HEK293 (cell line): Measurements from ENCODE around the gene ANKRD44.

Experiments
- CTCF ChIA-PET: fragments of 350-600 bp; formaldehyde crosslinking; extraction: SDS; loops from one replicate; lab custom pipeline; 2021; ENCODE audit warnings: antibody characterized with exemption; lab: Yijun Ruan, JAX
- POLR2A ChIA-PET: fragments of 300-600 bp; formaldehyde crosslinking; extraction: SDS; loops from one replicate; lab custom pipeline; 2020; ENCODE audit warnings: antibody characterized with exemption, inconsistent platforms; lab: Yijun Ruan, JAX
- H3K27ac ChIP-seq: fragments of 200-500 bp; sonication (Bioruptor generic); 2 replicates; pipeline ENCODE4 v1.5.1; 2014; ENCODE audit warnings: low read depth, low read length, control low read depth, inconsistent platforms; ENCODE audit errors: extremely low read depth
- H3K36me3 ChIP-seq, 2 experiments: fragments of 200-500 bp in 1 of 2; sonication (Bioruptor generic) in 1 of 2; 1 replicate in 1 of 2; 2 replicates in 1 of 2; pipeline ENCODE4 v1.5.1; 2014 to 2017; ENCODE audit warnings: inconsistent platforms in 2 of 2, low read length in 2 of 2; ENCODE audit not compliant: control insufficient read depth in 2 of 2, insufficient read depth in 1 of 2
- H3K4me1 ChIP-seq: fragments of 200-500 bp; sonication (Bioruptor generic); 2 replicates; pipeline ENCODE4 v1.5.1; 2014; ENCODE audit warnings: mild to moderate bottlenecking, low read length, inconsistent platforms; ENCODE audit not compliant: control insufficient read depth, insufficient read depth
- H3K4me3 ChIP-seq: 2 replicates; pipeline ENCODE4 v1.5.1; 2011; ENCODE audit warnings: low read depth, mild to moderate bottlenecking, control low read depth, low read length, moderate library complexity
- H3K9me3 ChIP-seq: fragments of 200-500 bp; sonication (Bioruptor generic); 2 replicates; pipeline ENCODE4 v1.5.1; 2014; ENCODE audit warnings: low read depth, low read length, inconsistent platforms; ENCODE audit not compliant: control insufficient read depth, insufficient read depth
- GLIS2 ChIP-seq: fragments of 450-650 bp; formaldehyde crosslinking; IDR thresholded peaks from 2 replicates; pipeline ENCODE4 v1.5.1; 2016; ENCODE audit warnings: missing biosample characterization, missing genetic modification characterization
- KLF1 ChIP-seq: fragments of 450-650 bp; formaldehyde crosslinking; IDR thresholded peaks from 2 replicates; pipeline ENCODE4 v1.5.1; 2016; ENCODE audit warnings: missing biosample characterization, missing genetic modification characterization
- KLF8 ChIP-seq: fragments of 450-650 bp; formaldehyde crosslinking; IDR thresholded peaks from 2 replicates; pipeline ENCODE4 v1.5.1; 2016; ENCODE audit warnings: missing biosample characterization, missing genetic modification characterization
- MYNN ChIP-seq: fragments of 450-650 bp; formaldehyde crosslinking; IDR thresholded peaks from 2 replicates; pipeline ENCODE4 v1.5.1; 2016; ENCODE audit warnings: missing biosample characterization, missing genetic modification characterization, borderline replicate concordance
- RBAK ChIP-seq: fragments of 450-650 bp; formaldehyde crosslinking; IDR thresholded peaks from 2 replicates; pipeline ENCODE4 v1.5.1; 2016; ENCODE audit warnings: missing biosample characterization, missing genetic modification characterization
- ZBTB48 ChIP-seq: fragments of 450-650 bp; formaldehyde crosslinking; IDR thresholded peaks from 2 replicates; pipeline ENCODE4 v1.5.1; 2016; ENCODE audit warnings: missing biosample characterization, missing genetic modification characterization
- ZFHX2 ChIP-seq: fragments of 450-650 bp; formaldehyde crosslinking; conservative IDR thresholded peaks from 2 replicates; pipeline ENCODE4 v1.5.1; 2016; ENCODE audit warnings: missing biosample characterization, missing genetic modification characterization
- ZFP41 ChIP-seq: fragments of 450-650 bp; formaldehyde crosslinking; IDR thresholded peaks from 2 replicates; pipeline ENCODE4 v1.5.1; 2016; ENCODE audit warnings: missing biosample characterization, missing genetic modification characterization, borderline replicate concordance
- ZNF121 ChIP-seq: fragments of 450-650 bp; formaldehyde crosslinking; IDR thresholded peaks from 2 replicates; pipeline ENCODE4 v1.5.1; 2016; ENCODE audit warnings: missing biosample characterization, missing genetic modification characterization
- ZNF16 ChIP-seq: fragments of 450-650 bp; formaldehyde crosslinking; IDR thresholded peaks from 2 replicates; pipeline ENCODE4 v1.5.1; 2016; ENCODE audit warnings: low read depth, missing biosample characterization, missing genetic modification characterization
- ZNF2 ChIP-seq: fragments of 450-650 bp; formaldehyde crosslinking; IDR thresholded peaks from 2 replicates; pipeline ENCODE4 v1.5.1; 2016; ENCODE audit warnings: missing biosample characterization, missing genetic modification characterization
- ZNF202 ChIP-seq: fragments of 450-650 bp; formaldehyde crosslinking; IDR thresholded peaks from 2 replicates; pipeline ENCODE4 v1.5.1; 2016; ENCODE audit warnings: missing biosample characterization, missing genetic modification characterization, borderline replicate concordance
- ZNF23 ChIP-seq: fragments of 450-650 bp; formaldehyde crosslinking; IDR thresholded peaks from 2 replicates; pipeline ENCODE4 v1.5.1; 2016; ENCODE audit warnings: missing biosample characterization, missing genetic modification characterization, borderline replicate concordance
- ZNF292 ChIP-seq: fragments of 450-650 bp; formaldehyde crosslinking; IDR thresholded peaks from 2 replicates; pipeline ENCODE4 v1.5.1; 2016; ENCODE audit warnings: low read depth, missing biosample characterization, missing genetic modification characterization, borderline replicate concordance
- ZNF311 ChIP-seq: fragments of 450-650 bp; formaldehyde crosslinking; IDR thresholded peaks from 2 replicates; pipeline ENCODE4 v1.5.1; 2017; ENCODE audit warnings: missing biosample characterization, missing genetic modification characterization, borderline replicate concordance
- ZNF530 ChIP-seq: fragments of 450-650 bp; formaldehyde crosslinking; IDR thresholded peaks from 2 replicates; pipeline ENCODE4 v1.5.1; 2016; ENCODE audit warnings: low read depth, missing biosample characterization, missing genetic modification characterization
- ZNF580 ChIP-seq: fragments of 450-650 bp; formaldehyde crosslinking; IDR thresholded peaks from 2 replicates; pipeline ENCODE4 v1.5.1; 2016; ENCODE audit warnings: missing biosample characterization, missing genetic modification characterization
- ZNF585B ChIP-seq: fragments of 450-650 bp; formaldehyde crosslinking; IDR thresholded peaks from 2 replicates; pipeline ENCODE4 v1.5.1; 2016; ENCODE audit warnings: missing biosample characterization, missing genetic modification characterization
- ZNF610 ChIP-seq: fragments of 450-650 bp; formaldehyde crosslinking; IDR thresholded peaks from 2 replicates; pipeline ENCODE4 v1.5.1; 2016; ENCODE audit warnings: missing biosample characterization, missing genetic modification characterization, borderline replicate concordance
- ZNF623 ChIP-seq: fragments of 450-650 bp; formaldehyde crosslinking; IDR thresholded peaks from 2 replicates; pipeline ENCODE4 v1.5.1; 2016; ENCODE audit warnings: missing biosample characterization, missing genetic modification characterization
- ZNF624 ChIP-seq: fragments of 450-650 bp; formaldehyde crosslinking; IDR thresholded peaks from 2 replicates; pipeline ENCODE4 v1.5.1; 2017; ENCODE audit warnings: missing biosample characterization, missing genetic modification characterization
- ZNF629 ChIP-seq: fragments of 450-650 bp; formaldehyde crosslinking; IDR thresholded peaks from 2 replicates; pipeline ENCODE4 v1.5.1; 2017; ENCODE audit warnings: missing biosample characterization, missing genetic modification characterization
- ZNF658 ChIP-seq: fragments of 450-650 bp; formaldehyde crosslinking; IDR thresholded peaks from 2 replicates; pipeline ENCODE4; 2016; ENCODE audit warnings: missing biosample characterization, missing genetic modification characterization
- ZNF664 ChIP-seq: fragments of 450-650 bp; formaldehyde crosslinking; IDR thresholded peaks from 2 replicates; pipeline ENCODE4 v1.5.1; 2016; ENCODE audit warnings: missing biosample characterization, missing genetic modification characterization
- ZNF677 ChIP-seq: fragments of 450-650 bp; IDR thresholded peaks from 2 replicates; pipeline ENCODE4 v1.5.0; 2018; ENCODE audit warnings: missing biosample characterization, mild to moderate bottlenecking, missing genetic modification characterization, moderate library complexity
- ZNF701 ChIP-seq: fragments of 450-650 bp; formaldehyde crosslinking; IDR thresholded peaks from 2 replicates; pipeline ENCODE4 v1.5.1; 2016; ENCODE audit warnings: missing biosample characterization, missing genetic modification characterization
- ZSCAN23 ChIP-seq: fragments of 450-650 bp; formaldehyde crosslinking; IDR thresholded peaks from 2 replicates; pipeline ENCODE4 v1.5.1; 2016; ENCODE audit warnings: missing biosample characterization, missing genetic modification characterization
- ZSCAN5A ChIP-seq: fragments of 450-650 bp; formaldehyde crosslinking; IDR thresholded peaks from 2 replicates; pipeline ENCODE4 v1.5.1; 2016; ENCODE audit warnings: missing biosample characterization, missing genetic modification characterization
- TF ChIP-seq, protein P1 (sequence below): fragments of 450-650 bp; formaldehyde crosslinking; IDR thresholded peaks from 2 replicates; pipeline ENCODE4 v1.5.1; 2016; ENCODE audit warnings: missing biosample characterization, missing genetic modification characterization
- TF ChIP-seq, protein P2 (sequence below): fragments of 450-650 bp; formaldehyde crosslinking; IDR thresholded peaks from 2 replicates; pipeline ENCODE4 v1.5.1; 2017; ENCODE audit warnings: missing biosample characterization, missing genetic modification characterization

ANKRD44 gene

GRCh38 chr2:196957442-196957841 lies 353.1 kb downstream of the ANKRD44 start:
- Histone ChIP-seq H3K27ac (no peak overlapping the region), H3K4me3 (no peak overlapping the region), H3K36me3 (no peaks in the 10 kb centered on the region), H3K9me3 (no peaks in the 10 kb centered on the region), H3K4me1 (no peaks in the 10 kb centered on the region)
- ChIA-PET POLR2A (no interaction called here), CTCF (interaction anchor here (0.7 to 0.8 kb wide), 2 partner anchors 9 to 54 kb away, joined by 3 read pairs; no protein-coding TSS in a partner anchor)
- no peak for TF ChIP-seq ZBTB48 (tag by site-specific recombination)
- TF ChIP-seq, protein P1, sequence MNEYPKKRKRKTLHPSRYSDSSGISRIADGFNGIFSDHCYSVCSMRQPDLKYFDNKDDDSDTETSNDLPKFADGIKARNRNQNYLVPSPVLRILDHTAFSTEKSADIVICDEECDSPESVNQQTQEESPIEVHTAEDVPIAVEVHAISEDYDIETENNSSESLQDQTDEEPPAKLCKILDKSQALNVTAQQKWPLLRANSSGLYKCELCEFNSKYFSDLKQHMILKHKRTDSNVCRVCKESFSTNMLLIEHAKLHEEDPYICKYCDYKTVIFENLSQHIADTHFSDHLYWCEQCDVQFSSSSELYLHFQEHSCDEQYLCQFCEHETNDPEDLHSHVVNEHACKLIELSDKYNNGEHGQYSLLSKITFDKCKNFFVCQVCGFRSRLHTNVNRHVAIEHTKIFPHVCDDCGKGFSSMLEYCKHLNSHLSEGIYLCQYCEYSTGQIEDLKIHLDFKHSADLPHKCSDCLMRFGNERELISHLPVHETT, result no peak
- TF ChIP-seq, protein P2, sequence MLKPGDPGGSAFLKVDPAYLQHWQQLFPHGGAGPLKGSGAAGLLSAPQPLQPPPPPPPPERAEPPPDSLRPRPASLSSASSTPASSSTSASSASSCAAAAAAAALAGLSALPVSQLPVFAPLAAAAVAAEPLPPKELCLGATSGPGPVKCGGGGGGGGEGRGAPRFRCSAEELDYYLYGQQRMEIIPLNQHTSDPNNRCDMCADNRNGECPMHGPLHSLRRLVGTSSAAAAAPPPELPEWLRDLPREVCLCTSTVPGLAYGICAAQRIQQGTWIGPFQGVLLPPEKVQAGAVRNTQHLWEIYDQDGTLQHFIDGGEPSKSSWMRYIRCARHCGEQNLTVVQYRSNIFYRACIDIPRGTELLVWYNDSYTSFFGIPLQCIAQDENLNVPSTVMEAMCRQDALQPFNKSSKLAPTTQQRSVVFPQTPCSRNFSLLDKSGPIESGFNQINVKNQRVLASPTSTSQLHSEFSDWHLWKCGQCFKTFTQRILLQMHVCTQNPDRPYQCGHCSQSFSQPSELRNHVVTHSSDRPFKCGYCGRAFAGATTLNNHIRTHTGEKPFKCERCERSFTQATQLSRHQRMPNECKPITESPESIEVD (tag by site-specific recombination), result no peak
- no peak for TF ChIP-seq ZNF16 (tag by site-specific recombination)
- no peak for TF ChIP-seq RBAK (tag by site-specific recombination)
- no peak for TF ChIP-seq ZNF121 (tag by site-specific recombination)
- no peak for TF ChIP-seq ZNF585B
- TF ChIP-seq ZNF623 (tag by site-specific recombination), result no peak
- TF ChIP-seq KLF1, result no peak
- no peak for TF ChIP-seq GLIS2 (tag by site-specific recombination)
- no peak for TF ChIP-seq KLF8
- TF ChIP-seq ZNF580 (tag by site-specific recombination), result no peak

- no peak for TF ChIP-seq ZNF629 (tag by site-specific recombination)
- TF ChIP-seq ZNF658, result no peak
- TF ChIP-seq MYNN, result no peak
- TF ChIP-seq ZSCAN23, result no peak
- TF ChIP-seq ZNF23 (tag by site-specific recombination), result no peak
- TF ChIP-seq ZNF530, result no peak
- TF ChIP-seq ZNF701 (tag by site-specific recombination), result no peak
- TF ChIP-seq ZSCAN5A (tag by site-specific recombination), result no peak
- TF ChIP-seq ZNF202 (tag by site-specific recombination), result no peak
- TF ChIP-seq ZNF2 (tag by site-specific recombination), result no peak
- no peak for TF ChIP-seq ZFP41
- TF ChIP-seq ZNF311 (tag by site-specific recombination), result no peak
- TF ChIP-seq ZNF610 (tag by site-specific recombination), result no peak
- no peak for TF ChIP-seq ZNF677 (tag by site-specific recombination)
- no peak for TF ChIP-seq ZNF664 (tag by site-specific recombination)
- TF ChIP-seq ZFHX2 (tag by site-specific recombination), result no peak
- no peak for TF ChIP-seq ZNF624 (tag by site-specific recombination)
- TF ChIP-seq ZNF292 (tag by site-specific recombination), result no peak
- TF ChIP-seq, all 188 proteins: peak for 0
- CTCF ChIA-PET, result interaction anchor here (0.6 to 1.0 kb wide), 2 partner anchors 21 to 57 kb away, joined by 3 read pairs; no protein-coding TSS in a partner anchor
- H3K4me3 ChIP-seq, result no peak overlapping the region
Observed at GRCh38 chr2:196956069-196956468, 354.5 kb downstream of the ANKRD44 start.

More at GRCh38 chr2:196956069-196956468, 354.5 kb downstream of the ANKRD44 start:
- Histone ChIP-seq H3K4me1 (no peaks in the 10 kb centered on the region), H3K27ac (no peak overlapping the region), H3K9me3 (no peaks in the 10 kb centered on the region), H3K36me3 (no peaks in the 10 kb centered on the region)
- POLR2A ChIA-PET, result no interaction called here
